K562 (cell line): Measurements from ENCODE around the gene ZNF581. TPM values are rescaled to one million over a fixed set of nuclear protein-coding genes. Genes with fewer than 3 reads are reported as not detected.

Source experiments
- BCOR ChIP-seq: fragments of 450-650 bp; IDR thresholded peaks from 2 replicates; pipeline ENCODE4 v1.6.1; 2016
- BMI1 ChIP-seq: fragments of 150-350 bp; IDR thresholded peaks from 2 replicates; pipeline ENCODE4 v1.6.1; 2014; ENCODE audit warnings: low read length
- CBX8 ChIP-seq: fragments of 200-600 bp; sonication (generic); IDR thresholded peaks from 2 replicates; pipeline ENCODE4 v1.6.1; 2012; ENCODE audit warnings: borderline replicate concordance, mixed run types, low read depth, mild to moderate bottlenecking, moderate library complexity, mixed read lengths, low read length, control low read depth, inconsistent platforms; ENCODE audit not compliant: poor library complexity, severe bottlenecking; ENCODE audit errors: extremely low read depth
- EGR1 ChIP-seq: fragments of 450-650 bp; conservative IDR thresholded peaks from 2 replicates; pipeline ENCODE4 v1.6.1; 2017; ENCODE audit warnings: mild to moderate bottlenecking
- EZH2 ChIP-seq: IDR thresholded peaks from 2 replicates; pipeline ENCODE4 v1.6.1; 2012; ENCODE audit warnings: low read depth, mild to moderate bottlenecking, inconsistent platforms, low read length, borderline replicate concordance
- FOXK2 ChIP-seq, 2 experiments: fragments of 450-650 bp; IDR thresholded peaks in 1 of 2; conservative IDR thresholded peaks in 1 of 2; 2 replicates each; pipeline ENCODE4 v1.6.1; 2016; ENCODE audit warnings: low read depth in 2 of 2, mild to moderate bottlenecking in 1 of 2
- GMEB1 ChIP-seq: fragments of 250-450 bp; sonication (Bioruptor Pico); IDR thresholded peaks from 2 replicates; pipeline ENCODE4 v1.4.0; 2020; ENCODE audit warnings: mild to moderate bottlenecking
- JUNB ChIP-seq: fragments of 450-650 bp; formaldehyde crosslinking; conservative IDR thresholded peaks from 2 replicates; pipeline ENCODE4 v1.4.0; 2020; ENCODE audit warnings: mild to moderate bottlenecking
- KAT7 ChIP-seq: sonication (generic); formaldehyde crosslinking; IDR thresholded peaks from 2 replicates; pipeline ENCODE4 v1.8.0; 2022; ENCODE audit warnings: missing genetic modification reagents, mild to moderate bottlenecking, borderline replicate concordance
- SIX5 ChIP-seq, 2 experiments: IDR thresholded peaks; 2 replicates each; pipeline ENCODE4 v1.6.1; 2011; ENCODE audit warnings: low read length in 2 of 2, borderline replicate concordance in 1 of 2, low read depth in 1 of 2, mild to moderate bottlenecking in 1 of 2, moderate library complexity in 1 of 2; ENCODE audit not compliant: insufficient read depth in 1 of 2
- TAF1 ChIP-seq: IDR thresholded peaks from 2 replicates; pipeline ENCODE4 v1.6.1; 2011; ENCODE audit warnings: mild to moderate bottlenecking, low read length, moderate library complexity; ENCODE audit not compliant: insufficient read depth, control insufficient read depth, severe bottlenecking; ENCODE audit errors: extremely low read depth
- ZFP30 ChIP-seq: fragments of 250-450 bp; sonication (Bioruptor Pico); IDR thresholded peaks from 2 replicates; pipeline ENCODE4 v1.8.0; 2022; ENCODE audit warnings: moderate library complexity, mild to moderate bottlenecking, inconsistent platforms, borderline replicate concordance
- ZNF197 ChIP-seq: fragments of 200-800 bp; sonication (Bioruptor generic); IDR thresholded peaks from 2 replicates; pipeline ENCODE4 v1.6.1; 2016; ENCODE audit warnings: low read depth, missing genetic modification characterization, missing compliant biosample characterization
- ZNF23 ChIP-seq: fragments of 250-450 bp; sonication (Bioruptor Pico); IDR thresholded peaks from 2 replicates; pipeline ENCODE4 v1.4.0; 2020; ENCODE audit warnings: mild to moderate bottlenecking
- ZNF239 ChIP-seq: fragments of 250-450 bp; sonication (Bioruptor Pico); IDR thresholded peaks from 2 replicates; pipeline ENCODE4 v1.4.0; 2020; ENCODE audit warnings: mild to moderate bottlenecking
- ZNF407 ChIP-seq: fragments of 450-650 bp; IDR thresholded peaks from 2 replicates; pipeline ENCODE4 v1.6.1; 2016; ENCODE audit warnings: low read depth
- ZNF436 ChIP-seq: fragments of 250-450, 450-650 bp; sonication (Bioruptor Pico); formaldehyde crosslinking; IDR thresholded peaks from 2 replicates; pipeline ENCODE4 v1.7.0; 2020; ENCODE audit warnings: mild to moderate bottlenecking
- ZNF707 ChIP-seq: fragments of 250-450 bp; sonication (Bioruptor Pico); conservative IDR thresholded peaks from 2 replicates; pipeline ENCODE4 v1.8.0; 2022; ENCODE audit warnings: inconsistent platforms, mild to moderate bottlenecking, moderate library complexity
- polyA plus RNA-seq, 8 experiments: library from polyadenylated mRNA; depleted of rRNA in 4 of 8; stranded (reverse) in 5 of 8; unstranded in 3 of 8; fragments of >200 nt; fragmentation: Nextera tagmentation in 2 of 8; fragmentation: Illumina TruSeq in 1 of 8; extraction: Ambion mirVana in 2 of 8; extraction: Trizol in 1 of 8; gene quantifications; 2 replicates each; pipeline versions ENCODE4 v1.2.1 to v1.2.3, GENCODE V29; 2011 to 2014; ENCODE audit warnings: inconsistent platforms in 1 of 8, missing spikeins in 1 of 8
- total RNA-seq, 7 experiments: library from RNA; depleted of rRNA in 6 of 7; stranded (reverse); fragments of >200 nt in 6 of 7; fragmentation: Illumina TruSeq in 2 of 7; extraction: Trizol in 2 of 7; gene quantifications; 2 replicates each; pipeline versions ENCODE4 v1.2.1 to v1.2.3, GENCODE V29; 2011 to 2021; ENCODE audit warnings: low replicate concordance in 1 of 7

Gene ZNF581
- total and polyA plus RNA-seq, 9 of the 15 experiments (the other 6 are each of a cell fraction or from before 2014, with no cell fraction given): 2.4 to 39.4 (median 15.4) TPM

GRCh38 chr19:55654868-55655647 is 11.6 kb downstream of the ZNF581 start, which contains the start of gene U2AF2 (continued):
- TF ChIP-seq GMEB1 (peak; percentile 46; the same call in 1 of the 2 replicates), ZNF436 (CRISPR knock-in tag) (no peak), JUNB (CRISPR knock-in tag) (no peak), CBX8 (no peak), SIX5 (IDR thresholded peaks at IDR 0.05; ENCODE audit: borderline replicate concordance in 1 of 2, insufficient read depth in 1 of 2, low read depth in 1 of 2, low read length in 2 of 2) (no peak), ZNF707 (CRISPR knock-in tag) (no peak), FOXK2 (conservative IDR thresholded peaks at IDR 0.05 in 1 of 2, IDR thresholded peaks at IDR 0.05 in 1 of 2; ENCODE audit: low read depth in 2 of 2) (peak; percentile 81 to 91), EGR1 (peak; percentile 48), KAT7 (CRISPR knock-in tag) (0 out of 2 replicates have a peak, but pooled peaks have one; percentile 33), EZH2 (no peak), ZNF23 (CRISPR knock-in tag) (no peak), TAF1 (peak; percentile 73), ZNF197 (CRISPR knock-in tag) (no peak), BCOR (no peak), BMI1 (no peak), ZNF407 (no peak), ZFP30 (CRISPR knock-in tag) (no peak), ZNF239 (CRISPR knock-in tag) (no peak)
